Measurements from ENCODE around the gene NRN1L.
"Not testable (repeated sequence)": the region's sequence is repeated elsewhere in the genome, so short reads cannot be mapped to it uniquely, and the experiment has no call there.

NRN1L gene

DNA sequence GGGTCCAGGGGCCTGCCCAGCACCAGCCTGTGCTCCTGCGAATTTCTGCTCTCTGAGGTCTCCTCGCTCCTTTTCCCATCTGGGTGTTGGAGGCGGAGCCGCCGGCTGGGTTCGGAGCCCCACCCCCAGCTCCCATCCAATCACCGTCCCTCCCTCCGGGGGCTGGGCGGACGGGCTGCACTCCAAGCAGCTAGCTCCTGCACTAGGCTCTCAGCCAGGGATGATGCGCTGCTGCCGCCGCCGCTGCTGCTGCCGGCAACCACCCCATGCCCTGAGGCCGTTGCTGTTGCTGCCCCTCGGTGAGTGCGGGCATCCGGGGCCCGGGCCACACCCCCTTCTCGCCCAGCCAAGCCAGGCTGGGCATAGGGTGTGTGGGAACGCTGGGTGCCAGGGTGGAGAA, at the start of gene NRN1L:
TSS of gene NRN1L (plus strand) at position 202 of the 400 bp plus-strand sequence. CDS start at position 221, 19 bp downstream.
- peak; percentile 92 for DNase-seq

DNA sequence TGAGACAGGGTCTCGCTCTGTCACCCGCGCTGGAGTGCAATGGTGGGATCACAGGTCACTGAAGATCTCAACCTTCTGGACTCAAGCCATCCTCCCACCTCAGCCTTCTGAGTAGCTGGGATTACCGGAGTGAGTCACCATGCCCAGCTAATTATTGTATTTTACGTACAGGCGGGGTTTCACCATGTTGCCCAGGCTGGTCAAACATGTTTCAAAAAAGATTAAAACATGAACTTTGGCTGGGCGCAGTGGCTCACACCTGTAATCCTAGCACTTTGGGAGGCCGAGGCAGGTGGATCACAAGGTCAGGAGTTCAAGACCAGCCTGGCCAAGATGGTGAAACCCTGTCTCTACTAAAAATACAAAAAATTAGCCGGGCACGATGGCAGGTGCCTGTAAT, 47.5 kb upstream of the NRN1L start:
- not testable (repeated sequence) for DNase-seq

DNA sequence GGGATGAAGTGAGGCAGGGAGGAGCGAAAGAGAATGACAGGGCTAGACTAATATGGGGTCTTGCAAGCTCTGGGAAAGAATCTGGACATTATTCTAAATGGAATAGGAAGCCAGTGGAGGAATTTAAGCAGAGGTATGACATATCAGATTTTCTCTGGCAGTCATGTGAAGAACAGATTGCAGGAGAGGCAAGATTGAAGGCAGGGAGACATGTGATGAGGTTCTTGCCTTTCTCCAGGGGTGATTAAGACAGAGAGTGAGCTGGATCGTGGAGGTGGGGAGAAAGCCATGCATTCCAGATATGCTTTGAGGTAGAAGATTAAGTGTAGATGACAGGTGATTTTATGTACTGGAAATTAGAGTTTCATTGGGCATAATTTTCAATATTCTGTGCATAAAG, 46.9 kb upstream of the NRN1L start:
- no peak for DNase-seq

DNA sequence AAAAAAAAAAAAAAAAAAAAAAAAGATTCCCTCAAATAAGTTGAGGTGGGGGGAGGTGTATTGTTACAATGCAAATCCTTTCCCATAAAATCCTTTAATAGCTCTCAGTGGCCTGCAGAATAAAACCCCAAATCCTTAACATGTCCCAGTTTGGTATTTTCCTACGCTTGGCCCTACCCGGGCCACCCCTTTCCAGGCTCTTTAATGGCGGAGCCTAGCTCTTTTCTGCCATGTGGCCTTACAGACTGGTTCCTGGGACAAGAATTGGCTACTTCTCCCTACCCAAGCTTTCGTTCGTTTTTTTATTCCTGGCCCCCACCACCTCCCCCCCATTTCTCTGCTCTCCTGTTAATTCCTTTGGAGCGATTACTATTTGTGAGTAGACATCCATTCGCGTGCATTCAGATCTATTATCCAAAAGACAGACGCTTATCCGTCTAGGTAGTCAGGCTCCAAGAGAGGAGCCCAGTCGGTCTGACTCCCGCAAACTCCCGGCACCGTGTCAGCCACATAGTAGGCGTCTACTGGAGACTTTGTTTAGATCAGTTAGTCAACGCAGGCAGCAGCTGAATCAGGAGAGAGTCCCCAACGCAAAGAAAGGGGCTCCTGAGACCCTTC, 43.4 kb upstream of the NRN1L start:
- no peak for DNase-seq

DNA sequence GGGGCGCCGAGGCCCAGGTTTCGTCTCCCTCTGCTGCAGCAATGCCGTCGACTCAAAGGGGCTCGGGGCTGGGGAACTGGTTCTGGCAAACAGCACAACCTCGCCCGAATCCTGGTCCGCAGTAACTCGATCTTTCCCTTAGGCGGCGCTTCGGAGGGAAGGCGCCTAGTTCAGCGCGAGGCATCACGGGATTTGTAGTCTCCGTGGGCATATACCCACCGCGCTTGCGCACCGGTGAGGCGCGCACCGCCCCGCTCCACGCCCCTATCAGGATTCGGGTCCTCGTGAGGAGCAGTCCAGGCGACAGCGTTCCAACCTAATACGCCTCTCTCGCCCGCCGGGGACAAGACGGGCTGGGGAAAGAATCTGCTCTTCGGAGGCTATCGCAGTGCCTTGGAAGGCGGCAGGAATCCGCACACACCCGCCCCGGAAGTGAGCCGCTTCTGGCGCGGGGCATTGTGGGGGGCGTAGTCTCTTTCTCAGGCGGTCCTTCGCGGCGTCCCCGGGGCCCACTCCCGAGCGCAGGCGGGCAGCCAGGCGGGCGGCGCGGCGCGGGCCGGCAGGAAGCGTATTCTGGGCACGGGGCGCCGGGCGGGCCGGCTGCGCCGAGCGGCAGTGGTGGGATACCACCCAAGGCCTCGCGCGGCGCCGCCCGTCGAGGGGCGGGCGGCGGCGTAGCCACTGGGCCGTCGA, 42.7 kb upstream of the NRN1L start, which contains the start of gene THAP11:
TSS of gene THAP11 (plus strand) at position 505 of the 693 bp plus-strand sequence. CDS start 235 bp downstream, outside the sequence.
- DNase-seq = peak; percentile 98

DNA sequence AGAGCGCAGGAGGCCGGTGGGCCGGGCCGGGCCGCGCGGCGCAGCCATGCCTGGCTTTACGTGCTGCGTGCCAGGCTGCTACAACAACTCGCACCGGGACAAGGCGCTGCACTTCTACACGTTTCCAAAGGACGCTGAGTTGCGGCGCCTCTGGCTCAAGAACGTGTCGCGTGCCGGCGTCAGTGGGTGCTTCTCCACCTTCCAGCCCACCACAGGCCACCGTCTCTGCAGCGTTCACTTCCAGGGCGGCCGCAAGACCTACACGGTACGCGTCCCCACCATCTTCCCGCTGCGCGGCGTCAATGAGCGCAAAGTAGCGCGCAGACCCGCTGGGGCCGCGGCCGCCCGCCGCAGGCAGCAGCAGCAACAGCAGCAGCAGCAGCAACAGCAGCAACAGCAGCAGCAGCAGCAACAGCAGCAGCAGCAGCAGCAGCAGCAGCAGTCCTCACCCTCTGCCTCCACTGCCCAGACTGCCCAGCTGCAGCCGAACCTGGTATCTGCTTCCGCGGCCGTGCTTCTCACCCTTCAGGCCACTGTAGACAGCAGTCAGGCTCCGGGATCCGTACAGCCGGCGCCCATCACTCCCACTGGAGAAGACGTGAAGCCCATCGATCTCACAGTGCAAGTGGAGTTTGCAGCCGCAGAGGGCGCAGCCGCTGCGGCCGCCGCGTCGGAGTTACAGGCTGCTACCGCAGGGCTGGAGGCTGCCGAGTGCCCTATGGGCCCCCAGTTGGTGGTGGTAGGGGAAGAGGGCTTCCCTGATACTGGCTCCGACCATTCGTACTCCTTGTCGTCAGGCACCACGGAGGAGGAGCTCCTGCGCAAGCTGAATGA, 42.0 kb upstream of the NRN1L start:
- peak; percentile 71 for DNase-seq

DNA sequence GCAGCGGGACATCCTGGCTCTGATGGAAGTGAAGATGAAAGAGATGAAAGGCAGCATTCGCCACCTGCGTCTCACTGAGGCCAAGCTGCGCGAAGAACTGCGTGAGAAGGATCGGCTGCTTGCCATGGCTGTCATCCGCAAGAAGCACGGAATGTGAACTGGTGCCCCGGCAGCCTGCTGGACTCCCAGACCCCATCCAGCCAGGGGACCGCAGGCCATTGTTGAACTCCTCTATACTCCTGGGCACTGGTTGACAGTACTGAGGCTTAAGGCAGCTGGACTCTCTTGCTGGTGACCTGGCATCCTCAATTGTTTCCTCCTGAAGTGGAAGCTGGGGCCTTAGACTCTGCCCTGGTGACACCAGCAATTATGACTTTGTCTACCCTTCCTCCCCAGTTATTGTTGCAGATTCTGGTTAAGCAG, 41.3 kb upstream of the NRN1L start:
- DNase-seq = no peak

DNA sequence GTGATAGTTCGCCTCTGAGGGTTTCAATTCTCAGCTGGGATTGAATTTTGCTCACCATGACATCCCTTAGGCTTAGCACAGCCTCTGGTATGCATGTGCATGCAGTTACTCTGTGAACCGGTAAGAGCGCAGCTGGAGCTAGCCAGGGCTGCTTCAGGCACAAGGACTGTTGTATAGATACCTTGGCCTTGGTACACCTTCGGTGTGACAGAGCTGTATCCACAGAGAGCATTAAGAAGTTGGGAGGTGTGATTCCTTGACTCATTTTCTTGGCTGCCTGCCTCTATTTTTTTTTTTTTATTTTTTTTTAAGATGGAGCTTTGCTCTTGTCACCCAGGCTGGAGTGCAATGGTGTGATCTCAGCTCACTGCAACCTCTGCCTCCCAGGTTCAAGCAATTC, 40.2 kb upstream of the NRN1L start:
- no peak for DNase-seq

DNA sequence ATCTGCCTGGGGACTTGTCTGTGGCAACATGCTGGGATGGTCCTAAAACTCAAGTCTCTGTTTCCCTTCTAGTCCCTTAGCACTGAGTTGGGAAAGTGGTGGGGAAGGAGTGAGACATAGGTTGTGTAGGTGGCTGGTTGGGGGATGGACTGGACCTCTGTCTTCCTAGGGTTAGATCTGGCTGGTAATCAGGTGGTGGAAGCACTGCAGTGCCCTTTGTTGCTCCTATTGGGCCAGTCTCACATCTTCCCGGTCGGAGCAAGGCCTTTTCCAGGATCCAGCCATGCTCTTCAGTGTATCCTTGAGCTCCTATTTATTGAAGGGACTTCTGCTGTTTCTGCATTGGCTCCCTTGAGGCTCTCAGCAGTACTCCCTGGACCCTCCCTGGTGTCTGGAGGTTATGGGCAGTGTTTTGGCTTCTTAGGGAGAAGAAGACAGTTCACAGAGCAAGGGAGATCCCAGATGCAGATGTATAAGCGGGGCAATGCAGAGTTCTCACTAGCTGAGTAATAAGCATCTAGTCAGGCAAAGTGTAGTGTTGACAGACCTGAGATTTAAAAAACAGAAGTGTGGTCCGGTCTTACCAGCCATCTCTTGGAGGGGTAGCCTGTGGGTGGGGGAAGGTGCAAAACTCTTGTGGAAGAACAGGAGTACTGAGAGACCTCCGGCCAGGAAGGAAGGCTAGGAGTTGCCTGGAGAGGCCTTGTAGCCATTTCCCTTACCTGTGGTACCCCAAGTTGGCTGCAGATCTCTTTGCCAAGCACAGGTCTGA, 39.2 kb upstream of the NRN1L start:
- DNase-seq = no peak

DNA sequence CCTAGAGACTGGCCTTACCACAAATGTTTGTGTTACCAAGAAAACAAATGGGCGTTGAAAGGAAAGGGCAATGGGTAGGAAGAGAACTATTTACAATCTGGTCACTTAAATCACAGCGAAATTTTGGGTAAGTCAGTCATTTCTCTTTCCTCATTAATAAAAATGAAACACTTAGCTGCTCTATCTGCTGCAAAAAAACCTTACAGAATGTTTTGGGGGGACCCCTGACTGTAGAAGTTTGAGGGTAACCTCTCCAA, 38.7 kb upstream of the NRN1L start:
- no peak for DNase-seq

DNA sequence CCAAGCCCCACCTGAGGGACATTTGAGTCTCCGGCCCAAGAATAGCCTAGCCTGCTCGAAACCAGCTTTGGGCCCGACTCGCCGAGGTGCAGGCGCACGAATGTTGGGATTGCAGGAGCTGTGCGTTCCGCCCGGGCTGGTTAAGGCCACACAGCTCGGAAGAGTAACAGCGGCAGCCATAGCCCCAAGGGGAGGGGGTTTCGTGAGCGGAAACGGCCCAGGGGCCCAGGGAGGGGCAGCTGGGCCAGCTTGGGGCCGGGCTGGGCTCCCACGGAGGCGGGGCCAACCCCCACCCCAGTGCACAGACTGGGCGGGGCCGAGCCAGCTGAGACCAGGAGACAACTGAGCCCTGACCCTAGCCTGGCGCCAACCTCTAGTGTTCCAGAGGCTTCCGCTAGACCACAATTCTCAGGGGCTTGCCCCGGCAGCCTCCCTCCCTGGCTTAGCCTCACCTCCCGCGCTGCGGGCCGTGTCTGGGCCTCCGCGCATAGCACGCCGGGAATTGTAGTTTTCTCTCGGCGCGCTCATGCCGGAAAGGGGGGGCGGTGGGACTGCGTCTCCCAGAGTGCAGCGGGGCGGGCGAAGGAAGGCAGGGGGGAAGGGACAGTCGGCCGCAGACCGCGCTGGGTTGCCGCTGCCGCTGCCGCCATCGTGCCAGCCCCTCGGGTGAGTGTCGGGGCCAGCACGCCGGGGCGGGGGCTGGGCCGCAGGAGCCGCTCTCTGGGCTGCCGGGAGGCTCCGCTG, 38.2 kb upstream of the NRN1L start, which contains the start of gene NUTF2:
TSS of gene NUTF2 (plus strand) at position 614 of the 744 bp plus-strand sequence. CDS start 18,198 bp downstream, outside the sequence.
- DNase-seq = peak; percentile 99

DNA sequence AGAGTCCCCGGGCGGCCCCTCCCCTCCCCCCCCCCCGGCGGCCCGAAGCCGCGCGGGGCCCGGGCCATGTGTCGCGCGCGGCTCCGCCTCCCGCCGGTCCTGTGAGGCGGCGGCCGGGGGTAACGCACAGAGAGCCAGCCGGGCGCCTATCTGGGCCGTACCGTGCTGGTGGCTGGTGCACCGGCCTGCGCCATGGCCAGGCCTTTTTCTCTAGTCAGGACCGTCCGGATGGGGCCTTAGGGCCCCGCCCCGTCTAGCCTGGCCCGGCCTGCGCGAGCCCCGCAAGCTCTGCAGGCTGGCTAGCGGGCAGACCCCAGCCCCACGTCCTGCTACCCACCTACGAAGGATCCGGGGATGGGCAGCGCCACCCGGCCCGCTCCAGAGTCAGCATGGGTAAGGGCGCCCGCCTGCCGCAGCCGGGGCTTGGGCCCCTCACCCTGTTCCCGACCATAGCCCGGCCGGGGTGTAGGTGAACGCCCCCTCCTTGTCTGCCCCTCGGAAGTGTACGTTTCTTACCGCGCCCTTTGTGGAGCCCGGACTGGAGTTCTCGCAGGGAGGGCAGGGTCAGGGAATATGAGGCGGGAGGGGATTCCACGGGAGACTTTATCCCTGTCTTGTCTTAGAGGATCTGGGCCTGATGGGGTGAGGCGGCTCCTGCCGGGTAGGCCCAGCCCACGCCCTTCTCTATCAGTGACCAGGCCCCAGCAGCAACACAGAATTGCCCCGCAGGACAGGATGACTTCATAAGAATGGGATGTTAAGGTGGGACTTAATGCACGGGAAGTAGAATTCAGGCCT, 37.4 kb upstream of the NRN1L start, which contains the start of gene CENPT:
TSS of gene CENPT (minus strand) at position 630 of the 798 bp plus-strand sequence. CDS start 13,834 bp downstream, outside the sequence.
- DNase-seq = no peak

DNA sequence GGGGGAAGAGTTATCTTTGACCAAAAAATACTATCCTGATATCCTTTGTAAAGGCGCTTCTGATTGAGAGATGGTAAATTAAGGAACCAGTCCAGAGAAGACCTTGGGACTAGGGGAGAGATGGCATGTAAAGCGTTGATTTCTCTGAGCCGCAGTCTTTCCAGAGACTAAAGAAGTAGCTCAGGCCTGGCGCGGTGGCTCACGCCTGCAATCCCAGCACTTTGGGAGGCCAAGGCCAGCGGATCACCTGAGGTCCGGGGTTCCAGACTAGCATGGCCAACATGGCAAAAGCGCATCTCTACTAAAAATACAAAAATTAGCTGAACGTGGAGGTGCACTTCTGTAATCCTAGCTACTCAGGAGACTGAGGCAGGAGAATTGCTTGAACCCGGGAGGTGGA, 36.6 kb upstream of the NRN1L start:
- no peak for DNase-seq

DNA sequence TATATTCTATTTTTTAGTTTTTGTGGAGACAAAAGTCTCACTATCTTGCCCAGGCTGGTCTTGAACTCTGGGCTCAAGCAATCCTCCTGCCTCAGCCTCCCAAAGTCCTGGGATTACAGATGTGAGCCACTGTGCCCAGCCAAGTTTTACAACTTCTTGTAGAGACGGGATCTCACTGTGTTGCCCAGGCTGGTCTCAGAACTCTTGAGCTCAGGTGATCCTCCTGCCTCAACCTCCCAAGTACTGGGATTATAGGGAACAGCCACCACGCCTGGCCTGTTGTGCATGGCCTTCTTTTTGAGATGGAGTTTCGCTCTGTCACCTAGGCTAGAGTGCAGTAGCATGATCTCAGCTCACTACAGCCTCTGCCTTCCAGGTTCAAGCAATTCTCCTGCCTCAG, 31.0 kb upstream of the NRN1L start:
- no peak for DNase-seq

DNA sequence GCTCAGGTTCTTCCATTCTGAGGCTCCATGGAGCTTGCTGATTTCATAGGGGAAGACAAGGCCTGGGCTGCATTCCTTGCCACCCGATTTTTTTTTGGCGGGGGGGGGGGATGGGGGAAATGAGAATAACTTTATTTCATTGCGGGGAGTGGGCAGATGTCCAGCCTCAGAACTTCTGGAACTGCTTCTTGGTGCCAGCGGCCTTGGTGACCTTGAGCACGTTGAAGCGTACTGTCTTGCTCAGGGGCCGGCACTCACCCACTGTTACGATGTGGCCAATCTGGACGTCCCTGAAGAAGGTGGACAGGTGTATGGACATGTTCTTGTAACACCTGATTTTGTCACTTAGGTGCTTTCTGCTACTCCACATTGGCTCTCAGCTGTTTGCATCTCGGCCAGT, 28.9 kb upstream of the NRN1L start:
- no peak for DNase-seq

DNA sequence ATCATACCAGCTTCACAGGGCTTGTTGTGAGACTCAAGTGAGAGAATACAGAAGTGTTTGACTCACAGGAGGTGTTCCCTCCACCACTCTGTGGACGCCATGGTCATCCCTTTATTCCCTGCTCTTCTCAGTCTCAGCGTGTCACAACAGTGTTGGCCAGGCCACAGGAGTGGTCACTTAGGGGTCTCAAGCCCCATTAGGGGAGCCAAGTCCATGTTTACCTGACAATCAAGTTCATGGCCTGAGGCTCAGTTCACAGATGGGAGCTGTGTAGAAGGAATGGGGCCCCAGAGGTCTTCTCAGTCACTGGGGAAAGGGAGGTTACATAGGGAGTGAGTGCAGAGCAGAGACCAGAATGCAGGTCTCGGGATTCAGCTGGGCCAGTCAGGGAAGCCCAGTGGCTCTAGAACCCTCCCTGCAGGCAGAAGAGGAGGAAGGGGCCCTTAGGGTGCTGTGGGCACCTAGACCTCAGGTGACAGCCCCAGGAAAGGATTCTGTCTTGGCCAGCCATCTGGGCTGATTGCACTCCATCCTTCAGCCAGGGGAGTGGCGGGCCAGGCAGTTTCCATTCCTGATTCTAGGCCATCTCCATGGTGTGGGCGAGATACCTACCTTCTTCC, 27.6 kb upstream of the NRN1L start:
- no peak for DNase-seq

DNA sequence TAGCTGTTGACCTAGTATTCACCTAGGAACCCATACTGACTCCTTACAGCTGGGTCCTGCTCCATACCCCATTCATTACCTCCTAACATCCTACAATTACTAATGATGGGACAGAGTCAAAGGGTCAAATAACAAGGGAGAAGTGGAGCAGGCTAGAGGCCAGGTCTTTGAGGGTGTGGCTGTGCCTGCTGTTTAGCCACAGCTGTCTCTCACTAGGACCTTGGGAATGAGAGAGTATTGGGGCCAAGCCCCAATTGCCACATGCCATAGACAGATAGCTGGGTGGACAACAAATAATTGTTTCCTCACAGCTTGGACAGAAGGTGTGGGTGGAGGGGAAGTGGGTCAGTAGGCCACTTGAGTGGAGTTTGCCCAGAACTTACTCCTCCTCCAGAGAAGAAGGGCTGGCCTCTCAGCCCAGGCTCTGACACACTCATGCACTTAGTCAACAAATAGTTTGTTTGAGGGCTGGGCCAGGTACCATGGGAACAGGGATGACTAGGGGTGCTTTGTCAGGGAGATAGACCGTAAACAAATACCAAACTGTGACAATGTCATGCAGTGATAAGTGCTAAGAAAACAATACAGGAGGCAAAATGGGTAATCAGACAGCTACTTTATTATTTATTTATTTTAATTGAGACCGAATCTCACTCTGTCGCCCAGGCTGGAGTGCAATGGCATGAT, 27.0 kb upstream of the NRN1L start:
- no peak for DNase-seq

DNA sequence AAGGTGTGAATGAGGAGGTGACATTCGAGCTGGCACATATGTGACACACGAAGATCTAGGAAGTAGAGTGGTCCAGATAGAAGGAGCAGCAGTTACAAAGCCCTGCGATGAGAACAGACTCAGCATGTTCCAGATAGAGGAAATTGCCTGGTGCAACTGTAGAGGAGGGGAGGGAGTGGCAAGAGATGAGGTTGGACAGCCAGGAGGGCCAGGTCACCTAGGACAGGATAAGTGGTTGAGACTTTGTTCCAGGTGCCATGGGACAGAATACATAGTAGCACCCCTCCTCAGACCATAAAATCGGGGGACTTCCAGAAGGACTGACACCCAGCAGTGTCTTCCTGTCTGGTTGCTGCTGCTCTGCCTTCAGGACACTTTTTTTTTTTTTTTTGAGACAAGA, 26.2 kb upstream of the NRN1L start:
- no peak for DNase-seq

DNA sequence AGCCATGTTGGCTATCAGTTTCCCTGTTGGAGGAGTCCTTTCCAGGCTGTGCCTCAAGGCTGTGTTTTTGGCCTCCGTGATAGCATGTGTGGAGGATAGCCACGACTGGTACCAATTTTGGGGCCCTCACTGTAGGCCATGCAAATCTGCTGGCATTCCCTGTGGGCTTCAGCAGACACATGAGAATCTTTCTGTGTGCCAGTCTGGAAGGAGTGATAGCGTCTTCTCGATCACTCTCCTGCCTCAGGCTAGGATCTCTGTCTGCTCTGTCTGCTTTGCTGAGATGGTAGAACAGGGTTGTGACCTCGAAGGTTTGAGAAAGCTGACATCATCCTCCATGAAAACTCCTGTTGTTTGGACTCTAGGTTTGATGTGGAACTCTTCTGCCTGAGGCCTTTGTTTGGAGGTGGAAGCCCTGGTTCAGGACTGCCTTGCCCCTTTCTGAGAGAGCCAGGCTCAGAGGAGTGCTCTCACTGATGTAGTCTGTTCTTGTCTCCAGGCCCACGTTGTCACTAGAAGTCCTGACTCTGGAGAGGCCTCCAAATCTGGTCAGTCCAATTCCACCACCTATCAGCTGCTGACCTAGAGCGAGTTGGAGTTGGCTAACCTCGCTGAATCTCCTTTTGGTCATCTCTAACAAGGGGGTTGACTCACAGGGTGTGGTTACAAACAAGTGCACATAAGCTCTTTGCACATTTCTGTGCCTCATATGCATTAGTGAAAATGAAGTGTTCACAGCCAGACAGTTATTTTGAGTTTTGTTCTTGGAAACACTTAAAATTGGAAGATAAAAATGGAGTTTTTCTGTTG, 23.9 kb upstream of the NRN1L start:
- DNase-seq = no peak
